CD4-positive, CD25-positive, alpha-beta regulatory T cell (primary cell): ENCODE measurements around the gene RAB13. TPM values are rescaled to one million over a fixed set of nuclear protein-coding genes. Genes with fewer than 3 reads are reported as not detected.
A peak's percentile ranks its signal among the peaks of the same experiment; 100 is the strongest.

ENCODE experiments used
- ATAC-seq, 2 donors: fragments of 150-1000 bp; cut with Tn5 transposase; one replicate each; pipeline ENCODE4 v1.10.0; 2021; ENCODE audit warnings: low read depth in 2 of 2, moderate number of reproducible peaks in 2 of 2, moderate library complexity in 1 of 2
- DNase-seq, 3 donors: peaks; one replicate each; pipeline versions ENCODE4 v3.0.0 to v3.0.0-alpha.2; 2012 to 2022; ENCODE audit warnings: mixed read lengths in 1 of 3
- H3K27ac ChIP-seq: one replicate; pipeline ENCODE4 v1.7.0; 2013; ENCODE audit warnings: mild to moderate bottlenecking, low read length; ENCODE audit not compliant: insufficient read depth, poor library complexity, severe bottlenecking
- H3K27me3 ChIP-seq: one replicate; pipeline ENCODE4 v1.7.0; 2013; ENCODE audit warnings: low read length; ENCODE audit not compliant: control insufficient read depth, insufficient read depth
- H3K36me3 ChIP-seq: one replicate; pipeline ENCODE4 v1.7.0; 2013; ENCODE audit warnings: mild to moderate bottlenecking, low read length, moderate library complexity; ENCODE audit not compliant: control insufficient read depth, insufficient read depth
- H3K4me1 ChIP-seq: 2 replicates; pipeline ENCODE4 v1.7.0; 2013; ENCODE audit warnings: mild to moderate bottlenecking, low read length; ENCODE audit not compliant: insufficient read depth, control insufficient read depth, poor library complexity, severe bottlenecking
- H3K4me3 ChIP-seq: one replicate; pipeline ENCODE4 v1.7.0; 2013; ENCODE audit warnings: low read depth, mild to moderate bottlenecking, low read length, moderate library complexity
- H3K9me3 ChIP-seq, 2 experiments: 1 replicate in 1 of 2; 2 replicates in 1 of 2; pipeline ENCODE4 v1.7.0; 2013; ENCODE audit warnings: low read length in 2 of 2, mild to moderate bottlenecking in 1 of 2, moderate library complexity in 1 of 2; ENCODE audit not compliant: control insufficient read depth in 2 of 2
- H3K27ac Mint-ChIP-seq, 3 donors: one replicate each; pipeline ENCODE4 v1.8.0; 2020 to 2022; ENCODE audit warnings: mild to moderate bottlenecking in 3 of 3, mixed read lengths in 3 of 3, moderate library complexity in 2 of 3
- H3K27me3 Mint-ChIP-seq: one replicate; pipeline ENCODE4 v1.8.0; 2022; ENCODE audit warnings: mild to moderate bottlenecking, mixed read lengths
- H3K36me3 Mint-ChIP-seq: one replicate; pipeline ENCODE4 v1.8.0; 2020; ENCODE audit warnings: mixed read lengths
- H3K4me1 Mint-ChIP-seq, 4 donors: one replicate each; pipeline ENCODE4 v1.8.0; 2020 to 2022; ENCODE audit warnings: mixed read lengths in 4 of 4, mild to moderate bottlenecking in 1 of 4
- H3K4me3 Mint-ChIP-seq, 4 donors: one replicate each; pipeline ENCODE4 v1.8.0; 2020 to 2022; ENCODE audit warnings: mild to moderate bottlenecking in 4 of 4, mixed read lengths in 4 of 4, moderate library complexity in 3 of 4
- H3K9me3 Mint-ChIP-seq, 7 donors: one replicate each; pipeline ENCODE4 v1.8.0; 2020 to 2022; ENCODE audit warnings: mixed read lengths in 7 of 7, mild to moderate bottlenecking in 3 of 7, moderate library complexity in 2 of 7
- polyA plus RNA-seq, 4 donors: library from polyadenylated mRNA; unstranded; fragments of 300-500 nt; fragmentation: Illumina TruSeq; gene quantifications; one replicate each; pipeline ENCODE4 v1.2.3, GENCODE V29; 2021
- total RNA-seq: library from RNA; stranded (reverse); gene quantifications from one replicate; pipeline ENCODE4 v1.2.3, GENCODE V29; 2022

Gene RAB13
- total and polyA plus RNA-seq, 5 donors from 2014 or later, result 0.57 TPM; not detected in 4

- no peaks in the 10 kb centered on the region for H3K9me3 Mint-ChIP-seq
- Histone ChIP-seq H3K36me3 (peaks cover 57% of the 10 kb centered on the region), H3K27me3 (no peaks in the 10 kb centered on the region), H3K27ac (no peak overlapping the region), H3K9me3 (no peaks in the 10 kb centered on the region), H3K4me1 (peaks cover 37% of the 10 kb centered on the region), H3K4me3 (no peak overlapping the region)
- H3K4me1 Mint-ChIP-seq, result peaks cover 4 to 66% (median 39%) of the 10 kb centered on the region in 4 donors
- ATAC-seq, result no peak
- peak overlapping the region; percentile 0 to 84 (median 51) for H3K4me3 Mint-ChIP-seq
- peaks cover 25% of the 10 kb centered on the region for H3K36me3 Mint-ChIP-seq
- H3K27ac Mint-ChIP-seq, result peak overlapping the region; percentile 78 to 89 (median 78)
- no peaks in the 10 kb centered on the region for H3K27me3 Mint-ChIP-seq
- no peak for DNase-seq
These were observed 32.2 kb downstream of the RAB13 start for GRCh38 chr1:153953859-153954365.

- H3K4me3 ChIP-seq, result no peak overlapping the region
- peak overlapping the region; percentile 43 for H3K27ac ChIP-seq
- no peak overlapping the region for H3K4me3 Mint-ChIP-seq
- no peaks in the 10 kb centered on the region for H3K27me3 ChIP-seq
- H3K36me3 ChIP-seq, result peaks cover 71% of the 10 kb centered on the region
- no peak for DNase-seq
- ATAC-seq, result no peak
- H3K36me3 Mint-ChIP-seq, result peaks cover 25% of the 10 kb centered on the region
- no peaks in the 10 kb centered on the region for H3K27me3 Mint-ChIP-seq
- H3K4me1 ChIP-seq, result peaks cover 27% of the 10 kb centered on the region
- H3K27ac Mint-ChIP-seq, result peak overlapping the region in 2 of 3 donors; percentile 73 to 74
- H3K9me3 ChIP-seq, result no peaks in the 10 kb centered on the region
- peaks cover under 1 to 56% (median 26%) of the 10 kb centered on the region in 4 donors for H3K4me1 Mint-ChIP-seq
- H3K9me3 Mint-ChIP-seq, result no peaks in the 10 kb centered on the region
These were observed 34.3 kb downstream of the RAB13 start for GRCh38 chr1:153951801-153952200.

GRCh38 chr1:153951183-153951582 lies 35.0 kb downstream of the RAB13 start:
- H3K9me3 Mint-ChIP-seq, result no peaks in the 10 kb centered on the region
- peak overlapping the region in 1 of 3 donors; percentile 56 for H3K27ac Mint-ChIP-seq
- DNase-seq (no peak), ATAC-seq (no peak)
- H3K4me3 Mint-ChIP-seq, result peak overlapping the region in 1 of 4 donors; percentile 85
- H3K4me3 ChIP-seq, result no peak overlapping the region
- peaks cover 25% of the 10 kb centered on the region for H3K36me3 Mint-ChIP-seq
- no peak overlapping the region for H3K27ac ChIP-seq
- no peaks in the 10 kb centered on the region for H3K27me3 ChIP-seq
- H3K4me1 Mint-ChIP-seq, result peaks cover 0 to 52% (median 21%) of the 10 kb centered on the region in 4 donors
- peaks cover 23% of the 10 kb centered on the region for H3K4me1 ChIP-seq
- H3K27me3 Mint-ChIP-seq, result no peaks in the 10 kb centered on the region
- no peaks in the 10 kb centered on the region for H3K9me3 ChIP-seq
- peaks cover 71% of the 10 kb centered on the region for H3K36me3 ChIP-seq

GRCh38 chr1:153946622-153947241 lies 39.4 kb downstream of the RAB13 start, which contains the start of gene DENND4B:
DENND4B (minus strand) TSS chr1:153946718; CDS start chr1:153944374, 2,344 bp downstream.
- no peaks in the 10 kb centered on the region for H3K27me3 ChIP-seq
- peaks cover 6% of the 10 kb centered on the region for H3K27me3 Mint-ChIP-seq
- peak within 1 kb of the TSS; percentile 91 for H3K4me3 ChIP-seq
- H3K27ac Mint-ChIP-seq, result peak within 1 kb of the TSS; percentile 94 to 97 (median 95)
- ATAC-seq (peak; percentile 60 to 65), DNase-seq (peak; percentile 66 to 85 (median 73))
- H3K27ac ChIP-seq, result peak within 1 kb of the TSS; percentile 91
- H3K4me1 ChIP-seq, result peaks cover 42% of the 10 kb centered on the region
- peaks cover 54% of the 10 kb centered on the region for H3K36me3 ChIP-seq
- peaks cover 0 to 48% (median 27%) of the 10 kb centered on the region in 4 donors for H3K4me1 Mint-ChIP-seq
- H3K9me3 ChIP-seq, result no peaks in the 10 kb centered on the region
- H3K9me3 Mint-ChIP-seq, result no peaks in the 10 kb centered on the region
- H3K36me3 Mint-ChIP-seq, result peaks cover 31% of the 10 kb centered on the region
- peak within 1 kb of the TSS; percentile 95 to 99 (median 97) for H3K4me3 Mint-ChIP-seq

DNA sequence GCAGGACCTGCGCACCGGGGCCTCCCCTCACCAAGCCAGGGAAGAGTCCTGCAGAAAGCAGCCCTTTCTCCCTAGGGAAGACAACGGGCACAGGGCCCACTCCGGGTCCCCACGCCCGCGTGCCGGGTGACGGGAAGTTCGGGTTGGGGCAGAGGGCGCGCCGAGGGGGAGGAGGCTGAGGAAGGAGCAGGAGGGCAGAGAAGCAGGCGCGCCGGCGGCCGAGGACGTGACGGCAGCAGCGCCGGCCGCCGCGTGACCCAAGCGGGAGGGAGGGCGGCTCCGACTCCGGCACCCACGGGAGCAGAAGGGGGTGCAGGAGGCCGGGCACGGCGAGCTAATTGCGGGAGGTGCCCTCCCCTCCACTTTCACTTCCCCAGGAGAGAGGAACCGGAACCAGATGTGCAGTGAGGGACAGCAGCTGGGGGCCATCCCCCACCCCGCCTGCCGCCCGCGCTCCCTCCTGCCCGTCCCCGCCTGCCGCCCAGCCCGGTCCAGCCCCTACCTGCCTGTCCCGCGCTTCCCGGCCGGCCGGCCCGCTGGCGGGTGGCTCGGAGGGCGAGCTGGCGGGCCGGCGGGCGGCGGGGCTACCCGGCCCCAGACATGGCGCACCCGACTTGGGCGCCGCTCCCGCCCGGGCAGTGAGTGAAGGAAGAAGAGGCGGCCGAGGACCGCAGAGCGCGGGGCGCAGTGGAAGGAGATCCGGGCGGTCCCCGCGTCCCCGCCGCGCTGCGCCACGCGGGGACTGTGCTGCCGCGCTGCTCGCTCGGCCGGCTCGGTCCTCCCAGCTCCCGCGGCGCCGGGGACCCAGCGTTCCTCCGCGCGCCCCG lies 40.1 kb downstream of the RAB13 start:
- Histone ChIP-seq H3K4me3 (peak overlapping the region; percentile 91), H3K4me1 (peaks cover 42% of the 10 kb centered on the region), H3K9me3 (no peaks in the 10 kb centered on the region), H3K27me3 (no peaks in the 10 kb centered on the region), H3K27ac (peak overlapping the region; percentile 91), H3K36me3 (peaks cover 54% of the 10 kb centered on the region)
- Mint-ChIP-seq H3K4me3 (peak overlapping the region; percentile 95 to 99 (median 97)), H3K36me3 (peaks cover 29% of the 10 kb centered on the region), H3K27me3 (peaks cover 6% of the 10 kb centered on the region), H3K9me3 (no peaks in the 10 kb centered on the region), H3K27ac (peak overlapping the region; percentile 94 to 97 (median 95)), H3K4me1 (peaks cover 0 to 52% (median 27%) of the 10 kb centered on the region in 4 donors)
- DNase-seq (peak; percentile 73 to 90 (median 74)), ATAC-seq (peak; percentile 54 to 57)

DNA sequence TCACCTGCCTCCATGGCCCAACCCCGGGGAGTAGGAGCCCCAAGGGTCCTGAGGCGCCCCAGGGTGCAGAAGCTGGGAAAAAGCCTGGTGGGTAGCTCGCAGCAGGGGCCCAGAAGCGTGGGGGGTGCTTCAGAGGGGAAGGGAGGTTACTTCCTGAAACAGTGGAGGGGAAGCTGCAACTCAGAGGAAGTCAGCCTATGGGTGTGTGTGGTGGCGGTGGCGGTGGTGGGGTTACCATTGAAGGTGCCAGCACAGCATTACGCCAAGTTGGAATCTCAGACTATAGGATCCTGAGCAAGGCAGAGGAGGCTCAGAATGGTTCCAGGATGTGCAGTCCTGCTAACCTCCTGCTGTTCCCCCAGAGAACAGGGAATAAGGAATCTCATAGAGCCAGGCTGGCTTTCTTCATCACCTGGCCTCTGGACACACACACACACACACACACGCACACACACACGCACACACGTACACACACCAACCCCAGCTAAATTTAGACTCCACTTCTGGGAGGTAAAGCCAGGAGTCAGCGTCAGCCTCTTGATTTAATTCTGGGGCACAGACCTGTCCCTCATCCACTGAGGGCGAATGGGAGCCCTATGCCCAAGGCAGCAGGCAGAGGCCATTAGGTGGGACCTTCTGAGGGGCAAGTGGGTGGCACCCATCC lies 40.9 kb downstream of the RAB13 start:
- no peaks in the 10 kb centered on the region for H3K27me3 ChIP-seq
- H3K4me3 ChIP-seq, result peak overlapping the region; percentile 91
- peaks cover 6% of the 10 kb centered on the region for H3K27me3 Mint-ChIP-seq
- H3K9me3 Mint-ChIP-seq, result no peaks in the 10 kb centered on the region
- peaks cover 24% of the 10 kb centered on the region for H3K36me3 Mint-ChIP-seq
- H3K36me3 ChIP-seq, result peaks cover 54% of the 10 kb centered on the region
- no peaks in the 10 kb centered on the region for H3K9me3 ChIP-seq
- H3K4me1 ChIP-seq, result peaks cover 42% of the 10 kb centered on the region
- peak overlapping the region; percentile 95 to 99 (median 97) for H3K4me3 Mint-ChIP-seq
- peak overlapping the region; percentile 94 to 97 (median 95) for H3K27ac Mint-ChIP-seq
- ATAC-seq (peak; percentile 66 to 76), DNase-seq (peak; percentile 73 to 91 (median 86))
- peak overlapping the region; percentile 91 for H3K27ac ChIP-seq
- H3K4me1 Mint-ChIP-seq, result peaks cover 0 to 48% (median 24%) of the 10 kb centered on the region in 4 donors

- no peak for DNase-seq
These were observed 41.4 kb downstream of the RAB13 start for GRCh38 chr1:153944827-153945117.

More at GRCh38 chr1:153944827-153945117, 41.4 kb downstream of the RAB13 start:
- Histone ChIP-seq H3K4me1 (peaks cover 42% of the 10 kb centered on the region), H3K9me3 (no peaks in the 10 kb centered on the region), H3K27ac (peak overlapping the region; percentile 91), H3K36me3 (peaks cover 53% of the 10 kb centered on the region), H3K27me3 (no peaks in the 10 kb centered on the region), H3K4me3 (peak overlapping the region; percentile 91)
- Mint-ChIP-seq H3K27me3 (peaks cover 6% of the 10 kb centered on the region), H3K4me3 (peak overlapping the region; percentile 95 to 99 (median 97)), H3K27ac (peak overlapping the region; percentile 94 to 97 (median 95)), H3K4me1 (peaks cover 0 to 51% (median 22%) of the 10 kb centered on the region in 4 donors), H3K36me3 (peaks cover 26% of the 10 kb centered on the region), H3K9me3 (no peaks in the 10 kb centered on the region)
- no peak for ATAC-seq
